Smooth muscle cell of the brain vasculature (primary cell): ENCODE data around the gene FGD5.
A peak's percentile ranks its signal among the peaks of the same experiment; 100 is the strongest.

ENCODE experiments used
- DNase-seq: peaks from one replicate; pipeline ENCODE4 v3.0.0-alpha.2; 2012; ENCODE audit warnings: low read depth, low spot score

Gene FGD5

DNA sequence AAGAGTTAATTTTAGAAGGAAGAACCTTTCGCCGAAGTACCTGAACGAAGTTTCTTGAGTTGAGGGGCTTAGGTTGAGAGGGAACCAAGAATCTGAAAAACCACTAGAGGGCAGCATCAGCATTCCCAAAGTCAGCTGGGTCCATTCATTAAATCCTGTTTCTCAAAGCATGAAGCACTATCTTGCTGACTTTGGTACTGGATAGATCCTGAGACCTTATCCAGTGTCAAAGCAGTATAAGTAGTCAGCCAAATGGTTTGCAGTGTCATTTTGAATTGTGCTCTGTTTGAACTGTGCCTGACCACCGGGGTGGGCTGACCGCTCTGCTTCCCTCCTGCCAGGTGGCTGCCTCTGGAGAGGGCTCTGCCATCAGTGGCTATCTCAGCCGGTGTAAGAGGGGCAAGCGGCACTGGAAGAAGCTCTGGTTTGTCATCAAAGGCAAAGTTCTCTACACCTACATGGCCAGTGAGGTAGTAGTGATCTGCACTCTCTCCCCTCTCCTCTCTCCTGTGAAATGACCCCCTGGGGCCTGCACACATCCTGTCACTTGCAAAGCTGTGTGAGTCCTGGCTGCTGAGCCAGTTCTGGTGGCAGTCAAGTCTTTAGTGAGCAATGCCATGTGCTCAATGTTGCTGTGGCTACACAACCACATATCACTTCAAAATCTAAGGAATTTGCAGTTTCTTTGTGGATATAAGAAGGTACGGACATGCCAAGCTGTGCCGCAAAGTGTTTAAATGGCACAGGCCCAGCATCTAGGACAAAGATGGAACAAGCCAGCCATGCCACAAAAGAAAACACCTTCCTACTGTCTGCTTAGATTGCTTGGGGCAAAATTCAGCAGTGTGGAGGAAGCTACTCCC is 107.2 kb downstream of the FGD5 start:
- no peak for DNase-seq

DNA sequence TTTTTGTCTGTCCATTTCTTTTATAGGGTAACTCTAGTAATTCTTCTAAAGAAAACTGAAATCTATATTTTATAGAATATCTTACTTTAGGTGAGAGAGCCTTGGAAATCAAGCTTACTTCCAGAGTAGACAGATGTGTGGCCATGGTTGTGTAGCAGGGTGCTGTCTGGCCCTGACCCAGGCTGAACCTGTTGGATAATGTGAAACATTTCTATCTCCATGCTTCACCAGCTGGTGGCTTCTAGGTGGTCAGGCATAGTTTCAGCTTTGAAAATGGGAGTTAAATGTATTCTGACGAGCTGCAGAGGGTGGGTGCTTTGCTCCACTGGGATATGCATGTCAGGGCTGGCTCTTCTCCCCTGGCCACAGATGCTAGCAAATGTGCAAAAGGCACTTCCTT is 107.8 kb downstream of the FGD5 start:
- no peak for DNase-seq

DNA sequence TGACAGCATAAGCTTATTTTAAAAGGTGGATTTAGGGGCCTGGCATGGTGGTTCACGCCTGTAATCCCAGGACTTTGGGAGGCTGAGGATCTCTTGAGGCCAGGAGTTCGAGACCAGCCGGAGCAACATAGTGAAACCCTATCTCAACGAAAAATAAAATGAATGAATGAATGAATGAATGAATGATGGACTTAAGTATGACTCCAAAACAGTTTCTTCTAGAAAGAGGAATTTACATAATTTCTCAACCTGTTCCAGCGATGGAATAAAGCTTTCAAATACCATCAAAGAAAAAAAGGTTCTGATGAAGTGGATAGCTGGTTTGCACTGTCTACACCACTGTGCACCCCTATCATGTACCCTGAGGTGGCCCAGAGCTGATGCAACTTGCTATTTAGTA is 108.5 kb downstream of the FGD5 start:
- DNase-seq, result no peak

DNA sequence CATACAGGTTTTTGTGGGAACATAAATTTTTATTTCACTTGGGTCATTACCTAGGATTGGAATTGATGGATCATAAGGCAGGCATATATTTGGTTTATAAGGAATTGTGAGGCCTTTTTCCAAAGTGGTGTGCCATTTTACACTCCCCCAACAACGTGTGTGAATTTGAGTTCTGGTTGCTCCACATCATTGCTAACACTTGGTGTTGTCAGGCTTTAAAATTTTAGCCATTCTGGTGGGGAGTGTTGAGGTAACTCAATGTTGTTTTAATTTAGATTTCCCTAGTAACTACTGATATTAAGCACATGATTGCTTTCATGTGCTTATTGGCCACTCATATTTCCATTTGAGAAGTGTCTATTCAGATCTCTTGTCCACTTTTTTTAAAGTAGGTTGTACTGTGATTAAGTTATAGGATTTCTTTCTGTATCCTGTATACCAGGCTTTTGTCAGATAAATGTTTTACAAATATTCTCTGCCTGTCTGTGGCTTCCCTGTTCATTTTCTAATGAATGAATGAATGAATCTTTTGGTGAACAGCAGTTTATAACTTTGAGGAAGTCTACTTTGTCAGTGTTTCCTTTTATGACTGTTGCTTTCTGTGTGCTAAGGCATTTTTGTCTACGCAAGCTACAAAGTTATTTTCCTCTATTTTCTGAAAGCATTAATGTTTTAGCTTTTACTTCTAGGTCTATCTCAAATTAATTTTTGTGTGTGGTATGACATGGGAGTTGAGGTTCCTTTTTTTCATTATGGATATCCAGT is 110.7 kb downstream of the FGD5 start:
- no peak for DNase-seq

DNA sequence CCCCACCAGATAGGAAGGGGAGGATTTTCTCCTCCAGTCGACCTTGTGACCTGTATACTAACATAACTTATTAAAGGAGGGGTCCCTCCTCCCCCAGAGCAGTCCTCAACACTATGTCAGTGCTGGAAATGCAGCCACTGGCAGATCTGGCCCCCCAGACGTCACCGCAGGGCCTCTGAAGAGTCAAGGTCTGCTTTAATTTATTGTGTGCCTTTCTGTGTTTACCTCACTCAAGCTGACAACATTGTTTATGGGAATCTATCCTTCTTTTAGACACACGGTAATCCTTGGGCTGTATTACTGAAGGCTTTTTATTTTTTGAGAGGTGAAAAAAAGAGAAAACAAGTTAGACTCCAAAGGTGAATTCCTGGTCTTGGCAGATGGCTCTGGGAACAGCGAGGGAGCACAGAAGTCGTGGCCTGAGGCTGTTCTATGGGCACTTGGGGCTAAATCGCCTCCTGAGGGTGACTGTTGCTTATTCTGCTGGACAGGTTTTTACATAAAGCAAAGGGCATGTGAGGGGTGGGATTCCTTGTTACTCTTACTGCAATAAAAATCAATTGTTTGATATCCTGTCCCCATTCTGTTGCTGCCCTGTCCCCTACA is 115.2 kb downstream of the FGD5 start:
- no peak for DNase-seq

DNA sequence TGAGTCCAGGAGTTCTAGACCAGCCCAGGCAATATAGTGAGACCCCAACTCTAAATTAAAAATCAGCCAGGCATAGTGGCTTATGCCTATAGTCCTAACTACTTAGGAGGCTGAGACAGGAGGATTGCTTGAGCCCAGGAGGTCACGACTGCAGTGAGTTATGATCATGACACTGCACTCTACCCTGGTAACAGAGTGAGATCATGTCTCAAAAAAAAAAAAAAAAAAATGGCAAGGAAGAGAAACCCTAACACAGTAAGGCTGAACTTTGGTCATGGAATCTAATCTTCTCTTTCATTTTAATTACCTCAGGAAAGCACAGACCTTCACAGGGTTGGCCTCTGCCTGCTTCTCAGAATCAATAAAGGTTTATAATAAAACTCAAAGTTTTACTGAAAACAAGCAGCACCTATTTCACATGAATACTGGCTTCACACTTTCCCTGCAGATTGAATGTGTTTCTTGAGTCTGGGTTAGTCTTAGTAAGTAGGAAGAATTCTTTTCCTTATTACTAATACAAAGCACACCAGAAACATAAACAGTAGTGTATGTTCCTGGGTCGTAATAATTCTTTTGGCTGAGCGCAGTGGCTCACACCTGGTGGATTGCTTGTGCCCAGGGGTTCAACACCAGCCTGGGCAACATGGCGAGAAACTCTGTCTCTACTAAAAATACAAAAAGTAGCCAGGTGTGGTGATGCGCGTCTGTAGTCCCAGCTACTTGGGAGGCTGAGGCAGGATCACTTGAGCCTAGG is 117.0 kb downstream of the FGD5 start:
- no peak for DNase-seq

DNA sequence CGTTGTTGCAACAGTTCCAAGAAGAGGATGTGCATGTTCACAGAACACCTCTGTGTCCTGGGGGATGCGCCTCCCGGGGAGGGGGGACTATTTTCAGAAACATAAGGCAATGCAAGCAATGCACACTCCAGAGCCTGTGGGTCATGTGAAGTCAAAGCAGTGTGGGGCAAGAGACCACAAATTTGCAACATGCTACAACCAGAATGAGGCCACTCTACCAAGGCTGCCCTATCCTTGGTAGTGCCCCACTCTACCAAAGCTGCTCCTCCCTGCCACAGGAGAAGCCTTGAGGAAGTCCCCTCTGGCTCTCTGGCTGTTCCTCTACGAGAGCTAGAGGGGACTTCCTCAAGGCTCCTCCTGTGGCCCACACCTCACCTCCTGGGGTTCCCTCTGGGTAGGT is 120.2 kb downstream of the FGD5 start:
- DNase-seq, result no peak

DNA sequence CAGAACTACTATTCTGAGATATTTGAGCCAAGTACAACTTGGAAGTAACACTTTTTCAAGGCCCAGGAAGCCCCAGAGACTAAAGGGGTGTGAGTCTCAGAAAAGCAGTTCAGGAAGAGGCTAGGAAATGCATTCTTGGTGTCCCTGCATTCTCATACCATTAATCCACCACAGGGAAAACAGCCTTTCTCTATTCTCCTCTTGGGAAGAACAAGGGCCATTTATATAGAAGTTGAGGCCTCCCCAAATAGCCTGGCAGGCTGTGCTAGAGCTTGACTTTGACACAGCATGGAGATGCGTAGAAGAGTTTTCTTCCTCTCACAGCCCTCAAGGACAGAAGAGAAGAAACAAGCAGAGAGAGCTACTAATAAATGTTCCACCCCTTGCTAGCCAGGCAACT is 123.1 kb downstream of the FGD5 start:
- no peak for DNase-seq

DNA sequence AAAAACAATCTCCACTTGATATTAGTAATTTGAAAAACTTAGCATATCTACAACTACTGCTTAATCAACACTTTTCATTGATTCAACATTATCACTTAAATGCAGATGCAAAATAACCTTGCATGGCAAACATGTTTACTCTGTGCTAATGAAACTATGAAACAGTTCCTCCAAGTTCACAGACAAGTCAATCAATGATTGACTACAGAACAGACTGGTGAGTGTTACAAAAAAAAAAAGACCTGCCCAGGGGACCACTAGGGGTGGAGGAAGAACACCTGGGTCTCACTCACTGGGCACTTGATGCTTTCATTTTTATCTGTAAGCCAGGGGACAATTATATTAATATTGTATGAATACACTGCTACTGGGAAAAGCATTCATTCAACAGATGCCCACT is 124.3 kb downstream of the FGD5 start:
- DNase-seq, result no peak

DNA sequence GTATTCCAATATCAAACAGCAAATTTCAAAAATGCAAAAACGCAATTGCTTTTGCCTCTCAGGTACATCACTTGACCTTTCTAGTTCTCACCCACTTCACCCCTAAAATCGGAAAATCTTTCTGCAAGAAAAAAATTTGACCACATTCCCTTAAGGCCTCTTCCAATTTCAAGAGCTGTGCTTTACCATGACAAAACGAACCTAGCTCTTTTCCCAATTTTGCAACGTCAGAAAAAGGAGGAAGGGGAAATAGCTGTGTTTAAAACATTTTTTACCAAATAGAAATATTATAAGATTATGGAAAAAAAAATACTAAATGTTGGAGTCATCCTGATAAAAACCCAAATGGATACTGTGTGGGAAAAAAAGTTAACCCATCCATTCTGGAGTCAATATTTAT is 127.5 kb downstream of the FGD5 start:
- no peak for DNase-seq

DNA sequence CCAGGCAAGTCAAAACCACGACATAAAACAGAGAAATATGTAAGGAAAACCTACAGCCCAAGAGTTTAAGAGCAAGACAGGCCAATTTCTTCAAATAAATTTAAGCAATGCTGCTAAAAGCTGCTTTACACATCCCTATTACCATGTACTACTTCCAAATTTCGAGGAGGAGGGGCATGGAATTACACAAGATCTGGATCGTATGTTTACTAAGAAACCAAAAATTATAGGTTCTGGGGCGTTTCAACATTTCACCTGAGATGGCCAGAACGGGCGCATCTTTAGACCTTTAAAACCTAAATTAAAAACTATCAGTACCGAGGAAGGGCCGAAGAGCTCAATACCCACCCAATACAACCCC is 128.0 kb downstream of the FGD5 start:
- no peak for DNase-seq

DNA sequence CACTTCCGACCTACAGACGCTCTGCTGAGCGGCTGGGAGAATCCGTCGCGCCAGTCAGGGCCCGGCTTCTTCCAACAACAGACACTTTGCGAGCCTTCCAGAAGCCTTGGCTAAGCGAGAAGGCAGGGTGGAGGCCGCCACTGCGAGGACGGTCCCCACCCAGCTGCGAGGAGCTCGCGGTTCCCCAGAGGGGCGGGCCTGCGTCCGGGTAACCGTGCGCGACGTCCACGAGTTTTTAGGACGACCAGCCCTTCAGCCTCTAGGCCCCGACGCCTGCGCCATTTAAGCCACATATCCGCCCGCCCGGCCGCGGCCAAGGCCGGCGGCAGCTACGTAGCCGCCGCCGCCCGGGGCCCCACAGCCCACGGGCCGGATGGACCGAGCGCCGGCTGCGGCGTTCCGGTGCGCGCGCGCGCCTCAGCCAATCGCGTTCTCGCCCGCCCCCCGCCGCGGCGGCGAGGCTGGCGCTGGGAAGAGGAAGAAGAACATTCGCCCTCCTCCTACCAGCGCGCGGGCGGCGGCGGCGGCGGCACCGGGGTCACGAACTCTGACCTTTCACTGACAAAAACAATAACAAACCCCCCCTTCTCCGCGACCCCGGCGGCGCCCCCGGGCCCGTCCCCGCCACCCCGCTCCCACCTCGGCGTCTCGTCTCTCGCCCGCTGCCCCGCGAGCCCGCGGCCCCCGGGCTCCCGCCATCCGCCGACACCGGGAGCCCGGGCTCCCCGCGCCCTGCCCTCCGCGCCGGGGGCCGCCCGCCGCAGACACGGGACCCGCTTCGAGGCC is 128.5 kb downstream of the FGD5 start, which contains the start of gene NR2C2:
TSS of gene NR2C2 (plus strand) at position 484 of the 786 bp plus-strand sequence. CDS start 56,332 bp downstream, outside the sequence.
- peak; percentile 52 for DNase-seq

DNA sequence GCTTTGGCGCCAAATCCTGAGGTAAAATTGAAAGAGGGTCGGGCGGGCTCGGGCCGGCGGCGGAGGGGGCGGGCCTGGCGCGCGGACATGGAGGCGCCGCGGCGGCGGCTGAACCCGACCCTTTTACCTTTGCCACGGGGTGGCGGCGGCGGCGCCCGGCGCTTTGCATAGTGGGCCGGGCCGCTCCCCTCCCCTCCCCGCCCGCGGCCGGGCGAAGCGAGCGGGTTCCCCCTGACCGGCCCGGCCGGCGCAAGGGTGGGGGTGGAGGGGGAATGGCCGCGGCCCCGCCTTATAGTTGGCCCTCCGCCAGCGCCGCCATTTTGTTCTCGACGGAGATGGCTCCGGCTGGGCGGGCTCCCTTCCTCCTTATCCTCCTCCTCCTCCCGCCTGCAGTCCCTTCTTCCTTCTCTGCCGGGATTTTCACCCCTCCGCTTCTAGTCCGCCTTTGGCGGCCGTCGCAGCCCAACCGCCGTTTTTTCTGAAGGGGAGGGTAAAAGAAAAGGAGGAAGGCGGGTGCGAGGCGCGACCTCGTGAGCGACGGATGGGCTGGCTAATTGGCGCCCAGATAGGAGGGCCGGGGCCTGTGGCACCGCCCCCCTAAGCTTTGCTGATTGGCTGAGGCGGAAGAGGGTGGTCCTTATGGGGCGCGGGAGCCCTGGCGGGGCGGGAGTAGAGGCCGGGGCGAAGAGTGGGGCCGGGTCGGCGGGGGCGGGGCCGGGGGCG is 129.3 kb downstream of the FGD5 start:
- DNase-seq, result peak; percentile 94

DNA sequence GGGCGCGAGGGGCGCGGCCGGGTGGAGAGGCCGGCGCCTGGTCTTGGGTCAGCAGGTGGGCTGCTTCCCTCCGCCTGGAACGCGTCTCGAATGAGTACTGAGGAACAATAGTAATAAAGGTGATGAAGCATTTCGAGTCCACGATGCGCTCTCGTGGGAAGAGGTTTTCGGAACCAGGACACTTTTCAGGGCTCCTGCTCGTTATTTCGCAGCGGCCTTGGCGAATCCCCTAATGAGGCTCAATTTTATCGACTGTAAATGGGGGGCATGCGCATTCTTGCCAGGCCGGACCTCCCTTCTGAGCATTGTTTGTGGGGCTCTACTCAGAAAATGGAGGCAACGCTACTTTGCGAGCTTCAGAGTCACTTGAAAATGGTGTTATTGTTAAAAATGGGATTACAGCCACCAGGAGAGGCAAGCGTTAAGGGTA is 129.9 kb downstream of the FGD5 start:
- DNase-seq, result no peak

DNA sequence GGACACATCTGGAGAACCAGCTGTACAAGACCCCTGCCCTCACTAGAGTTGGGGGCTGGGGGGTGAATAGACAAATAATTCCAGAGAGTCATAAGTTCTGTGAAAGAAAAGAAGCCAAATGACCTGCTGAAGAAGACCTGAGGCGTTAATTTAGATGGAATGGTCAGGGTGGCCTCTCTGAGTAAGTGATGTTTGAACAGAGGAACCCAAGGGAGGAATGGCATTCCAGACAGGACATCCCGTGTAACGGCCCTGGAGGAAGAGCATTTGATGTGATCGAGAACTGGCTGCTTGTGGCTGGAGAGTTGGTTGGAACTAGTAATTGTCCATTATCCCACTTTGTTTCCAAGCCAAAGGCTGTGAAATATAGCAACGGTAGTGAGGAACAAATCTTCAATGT is 130.4 kb downstream of the FGD5 start:
- DNase-seq, result no peak

DNA sequence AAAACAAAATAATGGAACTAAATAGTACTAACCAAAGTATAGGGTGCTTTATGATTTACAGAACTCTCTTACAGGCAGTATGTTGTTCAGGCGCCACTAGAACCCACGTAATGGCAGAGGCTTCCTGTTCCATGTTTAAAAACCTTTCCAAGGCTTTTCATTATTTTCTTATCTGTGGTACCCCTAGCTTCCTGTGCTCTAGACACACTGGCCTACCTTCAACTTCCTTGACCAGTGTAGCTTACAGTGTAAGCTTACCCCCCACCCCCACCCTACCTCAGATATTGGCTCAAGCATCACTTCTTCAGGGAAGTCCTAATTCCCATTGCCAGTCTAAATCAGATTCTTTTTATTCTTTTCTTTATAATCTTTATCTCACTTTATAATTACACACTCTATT is 131.5 kb downstream of the FGD5 start:
- DNase-seq, result no peak

DNA sequence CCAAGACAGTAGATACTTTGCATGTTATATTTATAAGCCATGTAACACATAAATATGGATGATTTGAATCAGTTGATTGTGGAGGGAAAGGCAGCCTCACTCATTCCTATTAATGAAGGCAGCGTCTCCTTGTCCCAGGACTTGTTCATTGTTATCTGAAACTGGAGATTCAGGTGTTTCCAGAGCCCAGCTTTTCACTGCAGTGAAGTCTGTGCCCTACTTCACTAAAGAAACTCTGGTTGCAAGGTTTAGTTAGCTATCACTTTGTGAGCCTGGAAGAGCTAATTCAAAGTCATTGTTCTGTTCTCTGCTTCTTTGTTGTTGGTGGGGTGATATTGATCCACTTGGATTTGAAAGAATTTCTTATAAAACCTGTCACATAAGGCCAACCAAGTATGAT is 138.4 kb downstream of the FGD5 start:
- no peak for DNase-seq

DNA sequence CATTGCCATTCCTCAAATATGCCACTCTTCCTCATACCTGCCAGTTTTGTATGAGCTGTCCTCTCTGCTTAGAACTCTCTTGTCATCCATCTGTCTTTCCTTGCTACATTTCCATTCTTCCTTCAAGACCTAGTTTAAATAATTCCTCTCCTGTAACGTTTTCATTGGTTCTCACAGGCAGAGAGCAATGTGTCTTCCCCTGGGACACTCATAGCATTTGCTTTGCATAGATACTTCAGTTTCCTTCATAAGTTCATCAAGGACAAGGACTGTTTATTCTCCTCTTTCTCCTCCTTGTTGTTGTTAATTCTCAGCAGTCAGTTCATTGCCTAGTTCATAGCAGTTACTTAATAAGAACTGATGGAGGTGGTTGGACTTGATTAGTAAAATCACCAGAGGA is 139.2 kb downstream of the FGD5 start:
- DNase-seq, result no peak

DNA sequence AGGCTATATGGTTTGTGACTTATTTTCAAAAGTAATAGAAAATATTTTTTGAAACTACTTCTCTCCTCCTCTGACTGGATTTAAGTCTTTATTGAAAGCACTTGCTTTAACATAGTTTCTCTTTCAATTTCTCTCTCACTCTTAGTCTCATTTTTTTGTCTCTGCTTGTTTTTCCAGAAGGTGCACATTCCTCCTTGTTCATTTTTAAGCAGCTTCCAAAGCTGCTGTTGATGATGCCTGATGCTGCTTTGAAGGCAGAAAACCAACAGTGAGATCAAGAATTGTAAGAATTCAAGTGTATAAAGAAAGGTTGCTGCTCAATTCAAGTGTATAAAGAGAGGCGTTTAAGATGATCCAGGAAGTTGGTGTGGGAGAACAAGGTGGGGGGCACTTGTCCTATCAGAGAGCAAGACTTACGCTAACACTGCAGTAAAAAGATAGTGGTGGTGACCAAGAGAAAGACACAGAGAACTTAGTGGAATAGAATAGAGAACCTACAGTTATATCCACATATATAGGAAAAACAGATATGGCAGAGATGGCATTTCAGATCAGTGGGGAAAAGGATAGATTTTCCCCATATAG is 140.7 kb downstream of the FGD5 start:
- no peak for DNase-seq

DNA sequence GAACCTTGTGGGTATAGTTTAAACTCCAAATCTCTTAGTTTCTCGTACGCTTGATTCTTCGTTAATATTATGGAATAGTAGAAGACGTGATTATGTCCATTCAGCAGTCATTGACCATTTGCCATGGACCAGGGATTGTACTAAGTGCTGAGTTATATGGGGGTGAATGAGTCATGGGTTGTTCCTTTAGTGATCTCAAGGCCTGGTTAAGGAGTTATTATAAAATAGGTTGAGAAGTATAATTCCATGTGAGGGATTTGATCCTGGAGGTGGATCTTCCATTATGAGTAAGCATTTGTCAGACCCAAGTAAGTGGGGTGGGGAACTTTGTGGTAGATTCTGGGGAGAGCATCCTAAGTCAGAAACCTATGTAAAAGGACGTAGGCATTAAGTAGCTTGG is 144.0 kb downstream of the FGD5 start:
- DNase-seq, result no peak
